HG03565 (cell line): Measurements from ENCODE around the gene LSM14A.

Experiments used
- ATAC-seq: cut with Tn5 transposase; IDR thresholded peaks from one replicate; pipeline ENCODE4 v1.9.1; 2021; ENCODE audit warnings: mild to moderate bottlenecking, moderate library complexity; ENCODE audit not compliant: unreplicated experiment

Gene LSM14A

DNA sequence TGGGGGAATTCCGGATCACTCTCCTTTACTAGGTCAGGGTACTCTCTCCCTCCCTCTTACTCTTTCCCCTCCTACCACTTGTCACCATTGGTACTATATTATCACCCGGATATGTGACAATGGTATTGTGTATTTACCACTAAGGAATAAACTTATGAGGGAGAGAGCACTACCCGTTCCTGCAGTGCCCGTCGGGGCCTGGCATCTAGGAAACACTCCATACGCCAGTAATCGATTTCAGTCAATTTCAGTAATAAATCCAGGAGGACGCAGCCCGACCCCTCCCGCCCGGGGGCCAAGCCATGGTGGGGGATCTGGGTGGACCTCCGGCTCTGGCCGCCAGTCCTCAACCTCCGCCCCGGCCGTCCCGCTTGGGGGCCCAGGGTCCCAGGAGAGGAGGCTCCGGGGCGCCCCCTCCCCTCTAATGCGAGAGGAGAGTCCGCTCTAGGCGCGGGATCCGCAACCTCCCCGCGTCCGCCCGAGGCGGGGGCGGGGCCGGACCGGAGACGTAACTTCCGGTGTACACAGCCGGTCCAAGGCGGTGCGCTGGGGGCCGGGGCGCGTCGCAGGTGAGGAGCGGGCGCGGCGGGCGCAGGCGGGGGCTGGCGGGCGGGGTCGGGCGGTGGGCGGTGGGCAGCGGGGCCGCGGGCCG lies 81.9 kb downstream of the LSM14A start, which contains the start of gene GARRE1:
GARRE1 (plus strand) TSS at position 509 of the 652 bp plus-strand sequence. CDS start 45,920 bp downstream, outside the sequence.
- peak; percentile 74 for ATAC-seq

GRCh38 chr19:34254698-34255432 lies 82.6 kb downstream of the LSM14A start:
- ATAC-seq, result peak; percentile 38

DNA sequence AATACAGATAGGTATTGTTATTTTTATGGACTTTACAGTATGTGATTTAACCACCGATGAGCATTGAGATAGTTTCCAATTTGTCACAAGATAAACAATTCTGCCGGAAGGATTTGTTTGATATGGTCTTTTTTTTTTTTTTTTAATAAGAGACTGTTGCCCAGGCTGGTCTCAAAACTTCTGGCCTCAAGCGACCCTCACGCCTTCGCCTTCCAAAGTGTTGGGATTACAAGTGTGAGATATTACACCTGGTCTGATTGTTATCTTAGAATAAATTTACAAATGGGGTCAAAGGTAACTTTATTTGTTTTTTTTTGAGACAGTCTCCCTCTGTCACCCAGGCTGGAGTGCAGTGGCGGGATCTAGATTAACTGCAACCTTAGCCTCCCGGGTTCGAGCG lies 83.2 kb downstream of the LSM14A start:
- ATAC-seq, result no peak

DNA sequence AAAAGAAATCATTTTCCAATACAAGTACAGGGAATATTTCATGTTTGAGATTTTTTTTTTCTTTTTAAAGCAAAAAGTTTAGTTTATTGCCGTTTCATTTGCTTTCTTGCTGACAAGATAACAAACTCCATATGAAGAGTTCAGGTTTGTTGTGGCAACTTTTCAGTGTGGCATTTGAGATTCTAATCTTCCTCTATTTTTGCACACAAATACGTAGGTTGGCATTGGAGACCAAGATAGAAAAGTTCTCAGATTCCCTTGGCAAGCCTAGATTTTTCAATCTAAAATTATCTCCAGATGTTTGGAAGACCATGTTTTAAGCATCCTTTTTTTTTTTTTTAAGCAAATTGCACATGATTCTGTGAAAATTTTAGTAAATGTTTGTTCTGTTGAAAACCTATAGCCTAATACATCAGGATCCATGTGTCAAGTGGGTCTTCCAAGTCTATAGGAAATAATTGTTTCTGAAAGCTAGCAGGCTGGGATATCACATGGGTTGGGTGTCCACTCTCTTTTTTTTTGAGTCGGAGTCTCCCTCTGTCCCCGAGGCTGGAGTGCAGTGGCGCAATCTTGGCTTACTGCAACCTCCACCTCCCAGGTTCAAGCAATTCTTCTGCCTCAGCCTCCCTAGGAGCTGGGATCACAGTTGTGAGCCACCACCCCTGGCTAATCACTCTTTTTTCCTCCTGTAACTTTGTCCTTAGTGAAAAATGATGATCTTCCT lies 84.7 kb downstream of the LSM14A start:
- ATAC-seq, result no peak

GRCh38 chr19:34257559-34257924 lies 85.2 kb downstream of the LSM14A start:
- ATAC-seq, result no peak

DNA sequence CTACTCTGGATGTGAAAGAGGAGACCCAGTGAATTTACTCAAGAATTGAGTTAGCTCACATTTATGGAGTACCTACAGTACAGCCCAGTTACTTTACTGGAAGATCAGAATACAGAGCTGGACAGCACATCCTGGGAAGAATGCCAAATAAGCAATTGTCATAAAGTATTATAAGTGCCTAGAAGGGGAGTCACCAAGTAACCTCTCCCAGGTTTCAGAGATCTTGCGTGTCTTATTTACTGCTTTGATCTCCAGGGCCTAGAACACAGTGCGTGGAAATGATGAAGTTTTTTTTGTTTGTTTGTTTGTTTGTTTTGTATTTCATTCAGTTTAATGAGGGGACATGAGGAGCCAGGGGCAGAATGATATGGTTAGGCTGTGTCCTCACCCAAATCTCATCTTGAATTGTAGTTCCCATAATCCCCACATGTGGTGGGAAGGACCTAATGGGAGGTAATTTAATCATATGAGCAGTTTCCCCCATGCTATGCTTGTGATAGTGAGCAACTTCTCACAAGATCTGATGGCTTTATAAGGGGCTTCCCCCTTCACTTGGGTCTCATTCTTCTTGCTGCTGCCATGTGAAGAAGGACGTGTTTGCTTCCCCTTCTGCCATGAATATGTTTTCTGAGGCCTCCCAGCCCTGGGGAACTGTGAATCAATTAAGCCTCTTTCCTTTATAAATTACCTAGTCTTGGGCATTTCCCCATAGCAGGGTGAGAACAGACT lies 87.2 kb downstream of the LSM14A start:
- ATAC-seq, result no peak

- ATAC-seq, result no peak
Measured at GRCh38 chr19:34260771-34261173, 88.5 kb downstream of the LSM14A start.

DNA sequence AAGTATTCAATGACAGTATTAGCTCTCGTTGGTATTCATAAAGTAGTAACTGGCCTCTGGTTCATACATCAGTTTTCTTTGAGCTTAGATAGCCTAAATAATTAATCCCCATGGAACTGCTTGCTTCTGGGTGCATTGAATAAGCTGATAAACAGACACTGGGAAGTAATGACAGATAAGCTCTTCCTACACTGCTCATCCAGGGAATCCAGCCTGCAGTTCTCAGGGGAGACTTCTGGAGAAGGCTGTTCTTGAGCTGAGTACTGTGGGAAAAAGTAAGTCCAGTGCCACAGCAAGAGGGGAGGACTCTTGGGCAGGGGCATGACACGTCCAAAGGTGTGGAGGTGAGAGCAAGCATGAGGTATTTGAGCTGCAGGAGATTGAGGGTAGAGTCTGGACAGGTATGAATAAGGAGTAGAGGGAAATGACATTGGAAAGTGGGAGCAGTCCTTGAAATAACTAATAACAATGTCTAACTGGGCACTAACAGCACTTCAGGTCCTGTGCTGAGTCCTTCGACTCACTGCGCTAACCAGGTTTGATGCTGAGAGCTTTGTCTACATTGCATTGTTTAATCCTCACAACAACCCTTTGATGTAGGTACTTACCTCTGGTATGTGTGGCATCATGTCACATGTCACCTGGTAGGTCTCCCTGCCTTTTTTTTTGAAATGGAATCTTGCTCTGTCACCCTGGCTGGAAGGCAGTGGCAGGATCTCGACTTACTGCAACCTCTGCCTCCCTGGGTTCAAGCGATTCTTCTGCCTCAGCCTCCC lies 89.2 kb downstream of the LSM14A start:
- no peak for ATAC-seq

DNA sequence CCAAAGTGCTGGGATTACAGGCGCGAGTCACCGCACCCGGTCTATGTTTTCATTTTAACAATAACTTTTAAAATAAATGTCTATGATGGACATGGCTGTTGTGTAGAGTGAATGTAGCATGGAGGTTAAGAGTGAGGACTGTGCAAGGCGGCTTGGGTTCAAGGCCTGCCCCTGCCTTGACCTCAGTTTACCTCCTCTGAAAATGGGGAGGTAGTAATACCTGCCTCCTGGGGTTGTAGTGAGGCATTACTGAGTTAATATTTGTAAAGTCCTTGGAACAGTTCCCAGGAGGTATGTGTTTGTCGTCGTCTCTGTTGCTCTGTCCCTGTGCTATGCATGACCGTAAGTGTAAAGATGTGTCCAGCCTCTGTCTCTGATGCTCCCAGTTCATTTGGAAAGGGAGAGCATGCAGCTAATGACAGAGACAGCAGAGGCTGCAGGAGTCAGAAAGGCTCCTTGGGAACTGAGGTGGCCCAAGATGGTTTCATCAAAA lies 91.5 kb downstream of the LSM14A start:
- no peak for ATAC-seq

GRCh38 chr19:34265221-34265650 lies 92.9 kb downstream of the LSM14A start:
- no peak for ATAC-seq

DNA sequence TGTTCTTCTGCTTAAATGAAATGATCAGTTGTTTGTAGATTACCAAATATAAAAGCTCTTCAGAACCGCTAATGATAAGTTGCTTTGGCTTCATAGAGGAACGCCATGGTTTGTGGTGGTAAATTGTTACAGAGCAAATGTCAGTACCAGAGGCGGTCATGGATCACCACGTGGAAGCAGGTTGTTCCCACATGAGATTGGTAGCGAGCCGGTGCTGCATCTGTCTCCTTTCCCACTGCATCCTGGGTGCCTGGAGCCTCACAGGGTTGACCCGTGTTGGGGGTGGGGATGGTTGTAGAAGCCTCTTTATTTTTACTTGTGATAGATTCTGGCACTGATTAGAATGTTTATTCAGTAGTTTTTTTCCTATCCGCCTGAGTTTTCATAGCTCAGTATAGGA lies 96.8 kb downstream of the LSM14A start:
- no peak for ATAC-seq

GRCh38 chr19:34269489-34269888 lies 97.2 kb downstream of the LSM14A start:
- no peak for ATAC-seq

- peak; percentile 61 for ATAC-seq
Measured at GRCh38 chr19:34269968-34270621, 97.8 kb downstream of the LSM14A start.

DNA sequence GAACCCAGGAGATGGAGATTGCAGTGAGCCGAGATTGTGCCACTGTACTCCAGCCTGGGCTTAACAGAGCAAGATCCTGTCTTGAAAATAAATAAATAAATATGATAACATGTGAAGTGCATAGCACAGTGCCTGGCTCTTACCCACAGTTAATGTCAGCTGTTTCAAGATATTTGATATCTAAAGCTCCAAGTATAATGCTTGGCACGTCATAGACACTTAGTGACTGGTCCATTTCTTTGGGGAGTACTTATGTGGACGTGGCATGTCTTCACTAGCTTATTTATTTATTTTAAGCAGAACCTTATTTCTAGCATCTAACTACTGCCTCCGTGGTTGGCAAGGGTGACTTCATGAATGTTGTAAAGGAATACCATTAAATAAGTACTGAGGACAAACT lies 100.8 kb downstream of the LSM14A start:
- ATAC-seq, result no peak

GRCh38 chr19:34274284-34274826 lies 102.1 kb downstream of the LSM14A start:
- no peak for ATAC-seq

DNA sequence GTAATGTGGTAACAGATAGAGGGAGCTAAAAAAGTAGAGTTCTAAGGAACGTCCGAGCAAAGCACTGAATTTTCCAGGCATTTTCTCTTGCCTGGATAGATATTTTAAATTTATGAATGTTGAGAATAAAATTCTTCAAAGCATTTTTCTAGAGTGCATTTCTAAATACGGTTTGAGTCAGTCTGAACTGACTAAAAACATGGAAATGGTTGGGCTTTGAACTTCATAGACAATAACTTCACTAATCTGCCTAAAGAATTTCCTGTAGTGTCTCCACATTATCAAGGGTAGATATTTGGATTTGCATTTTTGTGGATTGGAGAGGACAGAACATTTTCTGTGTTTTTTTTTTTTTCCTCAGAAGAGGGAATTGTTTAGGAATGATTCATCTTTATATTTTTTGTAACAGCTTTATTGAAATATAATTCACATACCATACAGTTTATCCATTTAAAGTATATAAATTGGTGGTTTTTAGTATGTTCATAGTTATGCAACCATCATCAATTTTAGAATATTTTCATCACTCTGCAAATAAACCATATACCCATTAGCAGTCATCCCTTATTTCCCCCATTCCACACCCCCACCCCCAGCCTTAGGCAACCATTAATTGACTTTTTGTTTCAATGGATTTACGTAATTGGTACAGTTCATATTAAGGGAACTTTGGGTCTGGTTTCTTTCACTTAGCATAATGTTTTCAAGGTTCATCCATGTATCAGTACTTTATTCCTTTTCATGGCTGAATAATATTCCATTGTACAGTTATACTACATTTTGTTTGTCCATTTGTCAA lies 102.7 kb downstream of the LSM14A start:
- ATAC-seq, result no peak

DNA sequence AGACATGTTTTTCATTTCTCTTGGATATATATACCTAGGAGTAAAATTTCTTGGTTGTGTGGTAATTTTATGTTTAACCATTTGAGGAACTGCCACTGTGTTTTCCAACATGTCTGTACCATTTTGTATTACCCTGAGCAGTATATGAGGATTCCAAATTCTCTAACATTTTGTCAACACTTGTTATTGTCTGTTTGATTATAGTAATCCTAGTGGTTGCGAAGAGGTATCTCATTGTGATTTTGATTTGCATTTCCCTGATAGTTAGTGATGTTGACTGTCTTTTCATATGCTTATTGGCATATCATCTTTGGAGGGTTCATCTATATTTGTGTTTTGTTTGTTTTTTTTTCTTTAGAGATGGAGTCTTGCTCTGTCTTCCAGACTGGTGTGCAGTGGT lies 103.4 kb downstream of the LSM14A start:
- no peak for ATAC-seq

DNA sequence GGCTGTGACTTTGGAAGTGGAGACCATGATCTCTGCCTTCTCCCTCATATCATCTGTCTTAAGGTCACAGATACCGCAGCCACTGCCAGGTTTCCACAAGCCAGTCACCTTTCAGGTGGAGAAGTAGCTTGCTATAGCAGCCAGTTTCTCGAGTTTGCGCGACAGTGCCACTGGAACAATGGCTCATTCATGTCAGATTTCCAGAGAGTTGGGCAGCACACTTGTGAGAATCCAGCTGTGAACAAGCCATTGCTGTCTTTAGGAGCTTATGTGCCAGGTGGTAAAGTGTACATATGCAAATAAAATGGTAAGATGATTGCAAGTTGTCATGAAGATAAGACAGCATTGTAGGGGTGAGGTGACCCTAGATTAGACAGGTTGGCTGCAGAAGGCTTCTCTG lies 104.3 kb downstream of the LSM14A start:
- no peak for ATAC-seq

DNA sequence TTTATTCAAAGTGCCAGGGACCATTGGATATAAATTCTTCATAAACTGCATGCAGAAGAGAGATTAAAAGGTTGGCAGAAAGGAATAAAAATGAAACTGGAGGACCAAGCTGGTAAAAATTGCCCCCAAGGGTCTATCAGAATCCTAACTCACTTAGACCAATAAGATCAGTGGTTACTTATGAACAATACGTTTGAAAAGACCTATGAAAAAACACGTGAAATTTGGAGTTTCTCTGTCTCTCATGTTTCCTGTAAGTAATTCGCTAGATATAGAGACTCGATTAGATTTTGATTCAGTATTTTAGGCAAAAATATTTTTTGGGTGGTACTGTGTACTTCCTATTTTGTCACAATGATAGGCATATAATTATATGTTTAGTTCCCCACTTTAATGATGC lies 104.9 kb downstream of the LSM14A start:
- ATAC-seq, result no peak
